ENCODE measurements around the gene ZNF248.

ZNF248 gene

DNA sequence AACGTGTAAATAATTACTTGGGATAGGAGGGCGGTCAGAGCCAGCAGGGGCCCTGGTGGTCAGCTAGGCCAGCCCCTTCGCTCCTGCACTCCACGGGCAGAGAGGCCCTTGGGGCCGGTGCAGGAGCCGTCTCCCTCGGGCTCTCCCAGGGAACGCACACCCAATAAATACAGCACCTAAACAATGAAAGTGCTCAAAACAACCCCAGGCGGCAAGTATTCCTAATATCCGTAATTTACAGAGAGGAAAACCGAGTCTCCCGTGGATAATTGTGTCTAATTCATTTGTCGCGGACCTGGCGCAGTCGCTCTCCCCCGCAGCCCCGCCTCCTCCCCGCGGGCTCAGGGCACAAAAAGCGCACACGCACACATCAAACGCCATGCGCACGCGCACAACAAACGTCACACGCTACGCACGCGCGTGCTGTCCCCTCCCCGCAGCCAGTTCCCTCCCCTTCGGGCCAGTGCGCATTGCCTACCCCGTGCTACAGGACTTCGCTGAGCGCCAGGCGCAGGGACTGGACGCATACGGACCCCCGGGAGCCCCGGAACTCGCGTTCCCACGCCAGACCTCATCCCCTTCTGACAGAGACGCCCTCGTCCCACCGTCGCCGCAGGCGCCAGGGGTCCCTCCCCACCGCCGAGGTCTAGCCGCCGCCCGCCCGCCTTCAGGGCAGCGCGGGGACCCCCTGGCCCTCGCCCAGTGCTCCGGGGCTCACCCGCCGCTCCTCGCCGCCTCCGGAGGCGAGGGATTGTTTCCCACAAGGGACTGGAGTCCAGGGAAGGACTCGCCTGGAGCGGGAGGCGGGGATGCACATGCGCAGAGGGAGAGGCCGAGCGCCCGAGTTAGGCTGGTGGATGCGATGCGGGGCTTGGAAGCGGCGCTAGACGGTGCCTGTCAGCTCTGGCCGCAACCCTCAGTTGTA, at the start of gene ZNF248:
Gene ZNF248 (minus strand): TSS at position 324 of the 925 bp plus-strand sequence. CDS start 1,300 bp downstream, outside the sequence.
- Histone ChIP-seq H3K27me3 (replicated peaks; ENCODE audit: control insufficient read depth, insufficient read depth, low read length) (no peaks in the 10 kb centered on the region), H3K4me3 (replicated peaks; ENCODE audit: low read depth, low read length) (peak within 1 kb of the TSS; percentile 90), H3K36me3 (ENCODE audit: control insufficient read depth, insufficient read depth, low read length) (no peaks in the 10 kb centered on the region)
- TF ChIP-seq CTCF (IDR thresholded peaks at IDR 0.05; ENCODE audit: insufficient read depth, low read length, poor library complexity, severe bottlenecking): no peak
- DNase-seq (ENCODE audit: extremely low read depth, insufficient read length): peak; percentile 94

DNA sequence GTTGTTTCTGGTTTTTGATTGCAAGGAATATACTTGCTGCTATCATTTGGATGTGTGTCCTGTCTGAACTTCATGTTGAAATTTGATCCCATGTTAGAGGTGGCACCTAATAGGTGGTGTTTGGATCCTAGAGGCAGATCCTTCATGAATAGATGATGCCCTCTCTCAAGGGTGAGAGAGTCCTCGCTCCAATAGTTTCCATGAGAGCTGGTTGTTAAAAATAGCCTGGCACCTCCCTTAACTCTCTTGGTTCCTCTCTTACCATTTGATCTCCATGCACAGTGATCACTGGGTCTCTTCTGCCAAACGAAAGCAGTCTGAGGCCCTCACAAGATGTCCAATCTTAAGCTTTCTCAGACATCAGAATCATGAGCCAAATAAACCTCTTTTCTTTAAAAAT, 49.0 kb upstream of the ZNF248 start:
- TF ChIP-seq CTCF (IDR thresholded peaks at IDR 0.05; ENCODE audit: insufficient read depth, low read length, poor library complexity, severe bottlenecking): no peak
- no peak for DNase-seq (ENCODE audit: extremely low read depth, insufficient read length)
- Histone ChIP-seq H3K4me3 (replicated peaks; ENCODE audit: low read depth, low read length) (no peak overlapping the region), H3K27me3 (replicated peaks; ENCODE audit: control insufficient read depth, insufficient read depth, low read length) (no peaks in the 10 kb centered on the region), H3K36me3 (ENCODE audit: control insufficient read depth, insufficient read depth, low read length) (no peaks in the 10 kb centered on the region)

- DNase-seq (ENCODE audit: extremely low read depth, insufficient read length): no peak
- H3K4me3 ChIP-seq (replicated peaks; ENCODE audit: low read depth, low read length): no peak overlapping the region
These were observed 39.0 kb upstream of the ZNF248 start for GRCh38 chr10:37896436-37896835.

GRCh38 chr10:37895674-37896073, 38.3 kb upstream of the ZNF248 start:
- TF ChIP-seq CTCF (IDR thresholded peaks at IDR 0.05; ENCODE audit: insufficient read depth, low read length, poor library complexity, severe bottlenecking): no peak
- Histone ChIP-seq H3K27me3 (replicated peaks; ENCODE audit: control insufficient read depth, insufficient read depth, low read length) (no peaks in the 10 kb centered on the region), H3K36me3 (ENCODE audit: control insufficient read depth, insufficient read depth, low read length) (no peaks in the 10 kb centered on the region), H3K4me3 (replicated peaks; ENCODE audit: low read depth, low read length) (no peak overlapping the region)
- DNase-seq (ENCODE audit: extremely low read depth, insufficient read length): no peak

More at GRCh38 chr10:37896436-37896835, 39.0 kb upstream of the ZNF248 start:
- H3K27me3 ChIP-seq (replicated peaks; ENCODE audit: control insufficient read depth, insufficient read depth, low read length): no peaks in the 10 kb centered on the region
- TF ChIP-seq CTCF (IDR thresholded peaks at IDR 0.05; ENCODE audit: insufficient read depth, low read length, poor library complexity, severe bottlenecking): no peak
- H3K36me3 ChIP-seq (ENCODE audit: control insufficient read depth, insufficient read depth, low read length): no peaks in the 10 kb centered on the region

DNA sequence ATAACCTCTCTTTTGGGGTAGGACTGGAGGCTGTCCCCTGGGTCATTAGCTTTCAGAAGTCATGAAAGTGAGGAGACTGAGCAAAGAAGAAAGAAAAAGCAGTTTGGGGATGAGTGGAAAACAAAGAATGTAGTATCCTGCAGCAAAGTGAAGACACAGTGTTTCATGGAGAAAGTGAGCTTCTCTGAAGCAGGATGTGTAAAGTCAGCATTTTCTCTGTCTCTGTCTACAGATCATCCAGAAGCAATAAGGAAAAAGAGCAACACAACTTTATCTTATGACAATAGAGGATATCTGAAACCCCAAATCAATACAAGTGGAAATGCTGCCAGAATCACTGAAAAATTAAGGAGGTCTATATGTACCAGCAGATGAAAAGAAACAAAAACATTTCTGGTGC, 28.4 kb upstream of the ZNF248 start:
- H3K36me3 ChIP-seq (ENCODE audit: control insufficient read depth, insufficient read depth, low read length): no peaks in the 10 kb centered on the region
- H3K4me3 ChIP-seq (replicated peaks; ENCODE audit: low read depth, low read length): no peak overlapping the region
- no peak for TF ChIP-seq CTCF (IDR thresholded peaks at IDR 0.05; ENCODE audit: insufficient read depth, low read length, poor library complexity, severe bottlenecking)
- DNase-seq (ENCODE audit: extremely low read depth, insufficient read length): no peak
- no peaks in the 10 kb centered on the region for H3K27me3 ChIP-seq (replicated peaks; ENCODE audit: control insufficient read depth, insufficient read depth, low read length)

Data from GM06990 (cell line).